HG02885 (cell line): Measurements from ENCODE around the gene PROB1.
"Not testable (repeated sequence)": the region's sequence is repeated elsewhere in the genome, so short reads cannot be mapped to it uniquely, and the experiment has no call there.

ENCODE experiments used
- ATAC-seq: cut with Tn5 transposase; IDR thresholded peaks from one replicate; pipeline ENCODE4 v1.9.1; 2021; ENCODE audit warnings: mild to moderate bottlenecking; ENCODE audit not compliant: unreplicated experiment, poor library complexity

The PROB1 gene, protein sequence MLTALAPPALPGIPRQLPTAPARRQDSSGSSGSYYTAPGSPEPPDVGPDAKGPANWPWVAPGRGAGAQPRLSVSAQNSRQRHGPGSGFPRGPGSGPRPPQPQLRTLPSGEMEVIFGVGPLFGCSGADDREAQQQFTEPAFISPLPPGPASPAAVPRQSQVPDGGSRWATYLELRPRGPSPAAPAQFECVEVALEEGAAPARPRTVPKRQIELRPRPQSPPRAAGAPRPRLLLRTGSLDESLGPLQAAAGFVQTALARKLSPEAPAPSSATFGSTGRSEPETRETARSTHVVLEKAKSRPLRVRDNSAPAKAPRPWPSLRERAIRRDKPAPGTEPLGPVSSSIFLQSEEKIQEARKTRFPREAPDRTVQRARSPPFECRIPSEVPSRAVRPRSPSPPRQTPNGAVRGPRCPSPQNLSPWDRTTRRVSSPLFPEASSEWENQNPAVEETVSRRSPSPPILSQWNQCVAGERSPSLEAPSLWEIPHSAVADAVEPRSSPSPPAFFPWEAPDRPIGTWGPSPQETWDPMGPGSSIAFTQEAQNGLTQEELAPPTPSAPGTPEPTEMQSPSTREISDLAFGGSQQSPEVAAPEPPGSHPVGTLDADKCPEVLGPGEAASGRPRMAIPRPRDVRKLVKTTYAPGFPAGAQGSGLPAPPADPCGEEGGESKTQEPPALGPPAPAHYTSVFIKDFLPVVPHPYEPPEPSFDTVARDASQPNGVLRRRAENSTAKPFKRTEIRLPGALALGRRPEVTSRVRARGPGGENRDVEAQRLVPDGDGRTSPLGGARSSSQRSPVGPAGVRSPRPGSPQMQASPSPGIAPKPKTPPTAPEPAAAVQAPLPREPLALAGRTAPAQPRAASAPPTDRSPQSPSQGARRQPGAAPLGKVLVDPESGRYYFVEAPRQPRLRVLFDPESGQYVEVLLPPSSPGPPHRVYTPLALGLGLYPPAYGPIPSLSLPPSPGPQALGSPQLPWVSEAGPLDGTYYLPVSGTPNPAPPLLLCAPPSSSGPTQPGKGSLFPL

DNA sequence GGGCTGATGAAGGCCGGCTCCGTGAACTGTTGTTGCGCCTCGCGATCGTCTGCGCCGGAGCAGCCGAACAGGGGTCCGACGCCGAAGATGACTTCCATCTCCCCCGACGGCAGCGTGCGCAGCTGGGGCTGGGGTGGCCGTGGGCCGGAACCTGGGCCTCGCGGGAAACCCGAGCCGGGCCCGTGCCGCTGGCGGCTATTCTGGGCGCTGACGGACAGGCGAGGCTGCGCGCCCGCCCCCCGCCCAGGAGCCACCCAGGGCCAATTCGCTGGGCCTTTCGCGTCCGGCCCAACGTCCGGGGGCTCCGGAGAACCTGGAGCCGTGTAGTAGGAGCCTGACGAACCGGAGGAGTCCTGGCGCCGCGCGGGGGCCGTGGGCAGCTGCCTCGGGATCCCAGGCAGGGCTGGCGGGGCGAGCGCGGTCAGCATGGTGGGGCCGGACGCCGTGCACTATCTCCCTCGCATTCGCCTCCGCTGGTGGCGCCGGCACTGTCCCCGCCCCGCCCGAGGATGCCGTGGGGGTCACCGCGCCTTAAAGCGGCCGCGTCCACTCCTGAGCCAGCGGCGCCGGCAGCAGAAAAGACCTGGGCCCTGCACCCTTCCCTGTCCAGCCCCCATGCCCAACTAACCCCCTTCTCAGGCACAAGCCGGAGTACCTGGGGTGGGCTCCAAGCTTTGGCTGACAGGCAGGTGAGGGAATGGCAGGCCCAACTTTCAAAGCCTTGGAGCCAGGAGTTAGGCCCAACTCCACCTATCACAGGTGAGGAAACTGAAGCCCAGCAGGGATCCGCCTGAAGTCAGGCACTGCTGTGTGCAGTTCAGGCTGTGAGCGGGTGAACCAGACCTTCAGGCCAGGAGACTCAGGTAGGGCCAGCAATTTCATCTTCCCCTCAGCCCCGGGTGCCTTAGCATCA lies at the start of gene PROB1:
Gene PROB1 (minus strand): TSS at position 451 of the 913 bp plus-strand sequence. CDS start 23 bp downstream, at position 428.
- ATAC-seq: no peak

DNA sequence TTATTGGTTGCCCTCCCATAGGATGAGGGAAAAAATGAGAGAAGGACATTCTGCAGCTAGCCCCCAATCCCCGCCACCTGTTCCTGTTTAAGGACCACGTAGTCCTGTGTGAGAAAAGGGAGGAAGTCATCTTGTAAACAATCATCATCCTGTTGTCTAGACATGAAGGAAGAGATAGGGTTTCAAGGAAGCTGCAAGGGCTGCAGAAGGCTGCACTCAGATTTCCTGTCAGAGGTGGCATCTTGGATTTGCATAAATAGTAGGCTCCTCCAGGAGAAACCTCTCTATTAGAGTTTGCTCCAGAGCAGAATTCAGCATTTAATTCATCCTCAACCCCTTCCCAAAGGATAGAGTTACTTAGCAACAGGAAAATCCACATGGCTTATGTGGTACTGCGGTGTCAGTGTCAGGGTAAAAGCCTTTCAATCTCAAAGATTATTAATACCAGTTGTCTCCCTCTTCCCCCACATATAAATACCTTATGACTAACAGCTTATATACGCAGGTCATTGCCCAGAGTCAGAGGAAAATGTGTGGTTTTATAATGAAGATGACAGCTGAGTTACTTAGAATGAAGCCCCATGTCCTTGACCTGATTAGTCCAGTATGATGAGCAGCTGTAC lies 49.0 kb upstream of the PROB1 start:
- no peak for ATAC-seq

DNA sequence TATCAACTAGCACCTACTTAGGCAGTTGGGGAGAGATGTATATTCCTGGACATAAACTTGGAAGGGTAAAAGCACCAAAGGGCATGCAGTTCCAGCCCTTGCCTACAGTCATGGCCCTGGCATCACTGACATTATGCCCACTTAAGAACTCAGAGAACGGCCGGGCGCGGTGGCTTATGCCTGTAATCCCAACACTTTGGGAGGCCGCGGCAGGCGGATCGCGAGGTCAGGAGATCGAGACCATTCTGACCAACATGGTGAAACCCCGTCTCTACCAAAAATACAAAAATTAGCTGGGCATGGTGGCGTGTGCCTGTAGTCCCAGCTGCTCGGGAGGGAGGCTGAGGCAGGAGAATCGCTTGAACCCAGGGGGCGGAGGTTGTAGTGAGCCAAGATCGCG lies 45.5 kb upstream of the PROB1 start:
- ATAC-seq: not testable (repeated sequence)

DNA sequence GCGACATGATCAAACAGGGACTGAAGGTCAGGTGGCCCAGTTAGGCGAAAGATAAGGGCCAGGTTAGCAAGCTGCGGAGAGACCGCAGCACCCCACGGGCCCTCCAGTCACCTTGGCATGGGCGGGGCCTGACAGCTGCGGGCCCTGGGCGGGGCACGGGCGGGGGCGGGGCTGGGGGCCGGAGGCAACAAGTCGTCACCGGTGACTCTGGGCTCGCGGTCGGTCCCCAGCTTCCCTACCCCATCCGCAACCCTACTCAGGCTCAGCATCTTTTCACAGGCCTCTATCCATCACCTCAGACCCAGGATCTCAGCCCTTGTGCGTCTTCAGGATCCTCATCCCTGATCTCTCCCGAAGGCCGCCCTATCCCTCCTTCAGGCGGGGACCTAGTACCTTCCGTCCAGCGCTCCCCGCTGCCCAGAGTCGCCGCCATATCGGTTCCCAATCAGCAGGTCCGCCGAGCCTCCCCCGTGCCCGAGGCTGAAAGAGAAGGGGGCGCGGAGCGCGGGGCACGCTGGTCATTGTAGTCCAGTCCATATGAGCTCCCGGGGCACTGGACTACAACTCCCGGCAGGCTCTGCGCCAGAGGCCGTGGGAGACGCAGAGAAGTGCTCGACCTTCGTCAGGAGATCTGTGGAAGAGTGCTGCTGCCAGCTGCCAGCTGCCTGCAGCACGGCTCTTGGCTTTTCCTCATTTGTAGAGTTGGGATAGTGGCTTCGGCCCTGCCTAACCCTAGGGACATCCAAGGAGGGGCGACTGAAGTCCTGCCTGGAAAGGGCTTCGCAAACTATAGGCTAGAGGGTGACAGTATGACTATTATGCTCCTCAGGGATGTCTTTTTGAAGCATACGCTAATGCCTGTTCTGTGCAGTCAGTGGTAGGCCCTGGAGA lies 44.4 kb upstream of the PROB1 start, which contains the start of gene DNAJC18:
Gene DNAJC18 (minus strand): TSS at position 513 of the 891 bp plus-strand sequence. CDS start 80 bp downstream, at position 433.
- ATAC-seq: peak; percentile 95

DNA sequence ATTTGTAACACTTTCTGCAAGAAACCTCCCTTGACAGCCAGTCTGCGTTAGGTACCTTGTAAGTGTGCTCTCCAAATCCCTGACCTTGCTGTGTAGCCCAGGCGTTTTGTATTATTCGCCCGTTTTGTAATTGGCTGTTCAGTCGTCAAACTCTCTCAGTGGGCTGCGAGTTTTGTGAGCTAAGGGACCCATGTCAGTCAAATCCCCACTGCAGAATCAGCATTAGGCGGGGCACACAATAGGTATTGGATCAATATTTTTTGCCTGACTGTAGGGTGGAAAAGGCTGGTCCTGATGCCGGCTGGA lies 43.8 kb upstream of the PROB1 start:
- ATAC-seq: no peak

DNA sequence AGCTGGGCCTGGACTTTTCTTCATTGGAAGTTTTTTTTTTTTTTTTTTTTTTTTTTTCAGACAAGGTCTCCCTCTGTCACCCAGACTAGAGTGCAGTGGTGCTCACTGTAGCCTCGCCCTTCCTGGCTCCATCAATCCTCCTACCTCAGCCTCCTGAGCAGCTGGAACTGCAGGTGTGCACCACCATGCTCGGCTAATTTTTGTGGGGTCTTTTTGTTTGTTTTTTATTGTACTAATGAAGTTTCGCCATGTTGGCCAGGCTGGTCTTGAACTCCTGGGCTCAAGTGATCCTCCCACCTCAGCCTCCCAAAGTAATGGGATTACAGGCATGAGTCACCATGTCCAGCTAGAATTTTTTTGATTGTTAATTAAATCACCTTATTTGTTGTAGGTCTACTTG lies 40.8 kb upstream of the PROB1 start:
- ATAC-seq: no peak

DNA sequence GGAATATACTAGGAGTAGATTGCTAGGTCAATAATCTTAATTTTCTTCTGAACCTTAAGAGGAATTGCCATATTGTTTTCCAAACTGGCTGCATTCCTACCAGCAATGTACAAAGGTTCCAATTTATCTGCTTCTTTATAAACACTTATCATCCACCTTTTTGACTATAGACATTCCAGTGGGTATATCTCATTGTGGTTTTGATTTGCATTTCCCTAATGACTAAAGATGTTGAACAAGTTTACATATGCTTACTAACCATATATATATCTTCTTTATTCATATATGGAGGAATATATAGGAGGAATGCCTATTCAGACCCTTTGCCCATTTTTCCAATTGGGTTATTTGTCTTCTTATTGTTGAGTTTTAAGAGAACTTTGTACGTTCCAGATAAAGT lies 36.8 kb upstream of the PROB1 start:
- ATAC-seq: no peak

DNA sequence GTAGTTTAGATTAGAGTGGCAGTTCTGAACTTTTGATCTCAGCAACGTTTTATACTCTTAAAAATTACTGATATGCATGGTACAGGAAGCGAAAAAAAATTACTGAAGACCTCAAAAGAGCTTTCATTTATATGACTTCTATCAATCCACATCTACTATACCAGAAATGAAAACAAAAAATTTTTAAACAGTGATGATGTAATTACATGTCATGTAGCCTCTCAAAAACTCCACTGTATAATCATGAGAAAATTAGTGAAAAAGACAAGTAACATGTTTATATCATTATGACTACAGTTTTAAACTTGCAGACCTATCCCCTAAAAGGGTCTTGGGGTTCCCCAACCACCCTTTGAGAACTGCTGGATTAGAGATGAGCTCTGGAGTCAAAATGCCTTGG lies 35.1 kb upstream of the PROB1 start:
- no peak for ATAC-seq

DNA sequence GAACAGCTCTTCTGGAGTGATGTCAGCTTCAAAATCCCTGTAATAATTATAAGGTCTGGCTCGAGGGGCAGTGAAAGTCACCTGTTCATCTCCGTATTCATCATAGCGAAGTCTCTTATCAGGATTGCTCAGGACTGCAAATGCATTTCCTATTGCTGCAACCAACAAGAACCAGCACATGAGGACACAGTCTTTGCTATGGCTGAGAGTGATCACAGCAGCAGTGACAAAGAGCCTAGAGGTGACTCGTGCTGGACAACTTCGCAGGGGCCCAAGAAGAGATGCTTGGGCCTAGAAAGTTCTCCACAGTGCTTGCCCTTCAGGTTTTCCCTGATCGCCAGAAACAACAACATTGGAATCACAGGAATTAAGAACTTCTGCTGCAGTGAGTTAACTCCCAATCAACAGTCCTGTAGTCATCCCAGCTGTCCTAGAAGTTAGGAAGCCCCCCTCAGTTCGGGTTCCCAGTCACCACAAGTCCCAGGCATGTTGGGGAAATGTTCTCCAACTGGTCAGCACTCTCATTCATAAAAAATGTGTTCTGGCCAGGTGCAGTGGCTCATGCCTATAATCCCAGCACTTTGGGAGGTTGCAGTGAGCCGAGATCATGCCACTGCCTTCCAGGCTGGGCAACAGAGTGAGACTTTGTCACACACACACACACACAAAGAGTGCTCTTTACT lies 31.4 kb upstream of the PROB1 start:
- no peak for ATAC-seq

DNA sequence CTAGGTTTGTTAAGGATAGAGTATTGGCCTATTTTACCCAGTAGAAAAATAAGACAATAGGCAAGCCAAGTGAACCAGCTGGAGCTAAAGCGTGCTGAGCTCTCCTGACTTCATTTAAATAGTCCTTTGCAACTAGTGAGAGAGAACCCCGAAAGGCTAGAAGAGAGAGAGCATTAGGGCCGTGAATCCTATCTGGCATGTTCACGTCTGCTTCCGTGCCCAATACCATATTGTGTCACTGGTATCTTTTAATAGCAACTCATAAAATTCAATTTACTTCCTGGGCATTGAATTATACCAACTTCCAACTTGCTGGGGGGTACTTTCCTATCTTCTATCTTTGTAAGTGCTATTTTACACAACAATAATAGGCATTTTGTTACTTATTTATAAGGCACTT lies 30.6 kb upstream of the PROB1 start:
- ATAC-seq: no peak

DNA sequence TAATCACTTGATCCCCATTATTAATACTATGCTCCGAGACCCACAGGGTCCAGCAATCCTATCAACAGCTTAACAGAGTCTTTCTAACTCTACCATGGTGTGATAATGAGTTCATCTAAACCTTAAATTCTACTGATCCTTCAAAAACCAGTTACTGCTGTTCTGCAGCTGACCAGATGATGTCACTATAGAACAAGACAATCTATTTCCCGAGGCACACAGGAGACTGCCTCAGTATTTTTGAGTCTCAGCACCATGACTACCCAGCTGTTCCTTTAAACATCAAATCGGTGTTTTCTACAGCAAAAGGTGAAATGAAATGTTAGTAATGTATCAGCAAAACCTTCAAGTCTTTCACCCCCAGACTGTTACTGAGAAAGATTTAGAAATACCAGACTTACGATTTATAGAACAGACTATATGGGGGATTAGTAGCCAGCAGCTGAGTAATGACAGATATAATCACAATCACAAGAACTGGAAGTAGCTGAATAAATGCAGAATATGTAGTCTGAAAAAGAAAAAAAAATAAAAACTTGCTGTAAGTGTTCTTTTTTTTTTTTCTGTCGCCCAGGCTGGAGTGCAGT lies 27.5 kb upstream of the PROB1 start:
- ATAC-seq: peak; percentile 57

DNA sequence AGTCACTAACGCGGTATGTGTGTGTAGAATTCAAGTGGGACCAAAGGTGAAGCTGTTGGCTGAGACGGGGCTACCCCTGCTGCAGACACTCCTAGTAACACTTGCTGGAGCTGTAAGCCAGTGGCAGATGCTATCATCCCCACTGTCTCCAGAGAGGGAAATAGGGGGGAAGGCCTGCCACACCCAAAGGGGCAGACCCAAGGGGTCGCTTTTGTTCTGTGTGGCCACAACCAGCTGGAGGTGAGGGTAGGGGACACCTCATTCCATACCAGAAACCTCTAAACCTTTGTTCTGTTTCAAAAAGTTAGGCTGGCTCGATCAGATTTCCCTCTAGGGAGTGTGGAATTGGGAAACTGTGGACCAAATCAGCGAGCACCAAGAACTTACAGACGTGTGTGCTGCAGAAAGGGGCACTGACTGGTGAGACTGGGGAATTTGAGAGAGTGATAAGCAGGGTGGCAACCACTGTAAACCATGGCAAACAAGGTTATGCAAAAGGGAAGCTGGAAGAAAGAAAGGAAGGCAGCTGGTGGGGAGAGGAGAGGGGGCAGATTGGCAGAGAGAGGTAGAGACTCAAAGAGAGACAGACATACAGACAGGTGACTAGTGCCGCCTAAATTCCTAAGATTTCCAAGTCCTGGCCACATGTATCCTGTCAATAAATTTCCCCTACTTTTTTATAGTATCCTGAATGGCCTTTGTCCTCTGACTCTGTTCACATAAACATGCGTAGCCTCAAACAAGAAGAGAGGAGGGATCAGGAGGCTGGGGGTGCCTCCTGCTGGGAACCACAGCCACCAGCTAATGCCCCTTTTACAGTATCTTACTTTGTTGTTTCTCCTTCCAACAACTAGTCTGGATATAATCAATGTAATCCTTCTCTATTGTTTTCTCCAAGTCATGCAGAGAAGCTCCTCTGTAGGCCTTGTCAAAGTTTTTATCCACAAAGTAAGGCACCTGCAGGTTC lies 24.6 kb upstream of the PROB1 start:
- no peak for ATAC-seq

DNA sequence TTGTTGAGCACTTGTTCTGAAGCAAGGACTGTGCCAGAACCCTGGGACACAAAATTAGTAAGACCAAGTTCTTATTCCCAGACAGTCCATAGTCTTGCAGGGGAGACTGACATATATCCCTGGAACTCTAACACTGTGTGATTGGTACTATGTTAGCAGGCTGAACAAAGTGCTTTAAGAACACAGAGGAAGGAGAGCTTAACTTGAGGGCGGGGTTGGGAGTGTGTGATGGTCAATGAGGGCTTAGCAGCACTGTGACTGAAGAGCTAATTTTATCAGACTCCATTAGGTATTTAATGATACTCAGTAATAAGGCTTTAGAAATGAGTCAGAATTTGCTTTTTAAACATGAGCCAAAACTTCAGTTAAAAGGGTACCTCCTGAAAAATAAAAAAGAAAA lies 23.9 kb upstream of the PROB1 start:
- ATAC-seq: no peak

DNA sequence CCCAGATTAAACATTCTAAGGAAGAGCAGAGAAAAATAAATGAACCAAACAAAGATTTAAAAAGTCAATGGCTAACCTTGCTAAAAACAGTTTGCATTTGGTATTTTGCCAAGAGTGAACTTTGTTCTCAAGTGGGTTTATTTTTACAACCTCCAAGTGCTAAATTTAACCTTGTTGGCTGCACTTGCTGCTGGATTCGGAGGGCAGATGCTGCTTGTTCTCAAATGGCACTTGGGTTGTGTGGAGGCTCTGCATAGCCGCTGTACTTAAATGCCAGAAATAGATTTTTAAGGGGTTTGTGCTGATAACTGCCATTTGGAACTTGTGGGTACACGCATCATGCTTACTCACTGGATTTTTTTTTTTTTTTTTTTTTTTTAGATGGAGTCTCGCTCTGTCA lies 22.3 kb upstream of the PROB1 start:
- no peak for ATAC-seq

DNA sequence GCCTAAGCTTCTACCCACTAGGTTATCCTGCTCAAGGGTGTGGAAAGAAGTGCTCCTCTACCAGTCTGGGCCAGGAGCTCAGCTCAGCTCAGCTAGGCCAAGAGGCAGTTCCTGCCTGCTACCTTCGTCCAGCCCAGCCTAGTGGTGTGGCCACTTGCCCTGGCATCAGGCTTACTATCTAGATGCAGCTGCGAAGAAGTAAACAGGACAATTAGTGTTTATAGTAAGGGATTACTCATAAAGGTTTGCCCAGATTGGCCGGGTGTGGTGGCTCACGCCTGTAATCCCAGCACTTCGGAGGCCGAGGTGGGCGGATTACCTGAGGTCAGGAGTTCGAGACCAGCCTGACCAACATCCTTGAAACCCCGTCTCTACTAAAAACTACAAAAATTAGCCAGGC lies 21.7 kb upstream of the PROB1 start:
- no peak for ATAC-seq

DNA sequence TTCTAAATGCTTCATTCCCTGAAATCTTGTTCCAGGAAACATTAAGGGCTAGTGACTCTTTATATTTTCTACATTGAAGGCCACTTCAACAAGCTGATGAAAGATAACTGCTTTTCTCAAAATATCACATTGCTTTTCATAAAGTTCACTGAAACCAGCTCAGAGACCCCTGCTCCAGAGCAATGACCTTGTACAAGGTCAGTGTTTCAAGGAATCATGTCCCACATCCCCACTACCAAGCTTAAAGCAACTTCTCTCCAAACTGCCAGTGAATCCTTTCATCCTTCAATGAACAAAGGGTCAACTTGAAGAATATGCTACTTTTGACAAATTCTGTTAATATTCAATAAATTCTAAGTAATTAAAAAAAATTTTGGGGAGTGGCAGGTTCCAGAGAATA lies 21.0 kb upstream of the PROB1 start:
- no peak for ATAC-seq
